OCI-LY3 (cell line): ENCODE results near the gene PSMC3.

Experiments
- EZH2phosphoT487 ChIP-seq: fragments of 200-600 bp; shearing (Covaris generic); IDR thresholded peaks from 2 replicates; pipeline ENCODE4 v1.6.1; 2018; ENCODE audit warnings: antibody characterized with exemption, mixed run types, low read depth
- TF ChIP-seq, protein P1 (sequence below): fragments of 200-600, 300-600 bp; sonication (generic); IDR thresholded peaks from 2 replicates; pipeline ENCODE4 v1.5.1; 2014; ENCODE audit warnings: antibody characterized with exemption, low read length, low read depth

- TF ChIP-seq, protein P1, sequence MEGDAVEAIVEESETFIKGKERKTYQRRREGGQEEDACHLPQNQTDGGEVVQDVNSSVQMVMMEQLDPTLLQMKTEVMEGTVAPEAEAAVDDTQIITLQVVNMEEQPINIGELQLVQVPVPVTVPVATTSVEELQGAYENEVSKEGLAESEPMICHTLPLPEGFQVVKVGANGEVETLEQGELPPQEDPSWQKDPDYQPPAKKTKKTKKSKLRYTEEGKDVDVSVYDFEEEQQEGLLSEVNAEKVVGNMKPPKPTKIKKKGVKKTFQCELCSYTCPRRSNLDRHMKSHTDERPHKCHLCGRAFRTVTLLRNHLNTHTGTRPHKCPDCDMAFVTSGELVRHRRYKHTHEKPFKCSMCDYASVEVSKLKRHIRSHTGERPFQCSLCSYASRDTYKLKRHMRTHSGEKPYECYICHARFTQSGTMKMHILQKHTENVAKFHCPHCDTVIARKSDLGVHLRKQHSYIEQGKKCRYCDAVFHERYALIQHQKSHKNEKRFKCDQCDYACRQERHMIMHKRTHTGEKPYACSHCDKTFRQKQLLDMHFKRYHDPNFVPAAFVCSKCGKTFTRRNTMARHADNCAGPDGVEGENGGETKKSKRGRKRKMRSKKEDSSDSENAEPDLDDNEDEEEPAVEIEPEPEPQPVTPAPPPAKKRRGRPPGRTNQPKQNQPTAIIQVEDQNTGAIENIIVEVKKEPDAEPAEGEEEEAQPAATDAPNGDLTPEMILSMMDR = no peak
- no peak for TF ChIP-seq EZH2phosphoT487
Measured at GRCh38 chr11:47395223-47396048, 30.8 kb downstream of the PSMC3 start.
